GM12801 (cell line): ENCODE data around the gene GATAD2A.

ENCODE experiments used
- CTCF ChIP-seq: IDR thresholded peaks from one replicate; pipeline ENCODE4 v1.5.1; 2011; ENCODE audit warnings: control low read depth; ENCODE audit not compliant: insufficient read length; ENCODE audit errors: extremely low read depth

The GATAD2A gene

GRCh38 chr19:19385131-19385895, 20.2 kb upstream of the GATAD2A start:
- no peak for TF ChIP-seq CTCF

GRCh38 chr19:19385896-19386869, 19.3 kb upstream of the GATAD2A start:
- TF ChIP-seq CTCF = no peak

GRCh38 chr19:19387108-19387507, 18.4 kb upstream of the GATAD2A start:
- no peak for TF ChIP-seq CTCF

GRCh38 chr19:19388568-19389555, 16.6 kb upstream of the GATAD2A start:
- no peak for TF ChIP-seq CTCF

GRCh38 chr19:19399733-19400433, 5.6 kb upstream of the GATAD2A start:
- TF ChIP-seq CTCF = no peak

GRCh38 chr19:19402656-19403372, 2.7 kb upstream of the GATAD2A start:
- TF ChIP-seq CTCF = no peak
